CD14-positive monocyte (primary cell): ENCODE data around the gene MIGA2. TPM values are rescaled to one million over a fixed set of nuclear protein-coding genes. Genes with fewer than 3 reads are reported as not detected.

ENCODE experiments used
- DNase-seq, 3 donors: peaks; one replicate each; pipeline ENCODE4 v3.0.0-alpha.2; 2011 to 2022
- H2AFZ ChIP-seq: 2 replicates; pipeline ENCODE4 v1.6.0; 2012; ENCODE audit warnings: mild to moderate bottlenecking, low read depth, low read length, inconsistent platforms; ENCODE audit not compliant: insufficient read depth, poor library complexity, severe bottlenecking
- H3K27ac ChIP-seq, 2 donors: 1 replicate in 1 of 2; 2 replicates in 1 of 2; pipeline ENCODE4 v1.5.1; 2012 to 2013; ENCODE audit warnings: low read length in 2 of 2, control low read depth in 1 of 2, inconsistent platforms in 1 of 2, low read depth in 1 of 2, mild to moderate bottlenecking in 1 of 2
- H3K27me3 ChIP-seq, 2 donors: one replicate each; pipeline versions ENCODE4 v1.6.0 to v1.6.1; 2011 to 2013; ENCODE audit warnings: low read length in 2 of 2; ENCODE audit not compliant: control insufficient read depth in 2 of 2, insufficient read depth in 2 of 2
- H3K36me3 ChIP-seq, 2 donors: replicated peaks in 1 of 2; 1 replicate in 1 of 2; 2 replicates in 1 of 2; pipeline versions ENCODE4 v1.5.1 to v1.6.1; 2012 to 2013; ENCODE audit warnings: low read length in 2 of 2, control low read depth in 1 of 2, inconsistent platforms in 1 of 2, mild to moderate bottlenecking in 1 of 2; ENCODE audit not compliant: insufficient read depth in 2 of 2, control insufficient read depth in 1 of 2
- H3K4me1 ChIP-seq, 2 donors: 1 replicate in 1 of 2; 2 replicates in 1 of 2; pipeline versions ENCODE4 v1.5.1 to v1.6.1; 2012 to 2013; ENCODE audit warnings: low read length in 2 of 2, control low read depth in 1 of 2, inconsistent platforms in 1 of 2, mild to moderate bottlenecking in 1 of 2, moderate library complexity in 1 of 2; ENCODE audit not compliant: insufficient read depth in 2 of 2, control insufficient read depth in 1 of 2
- H3K4me2 ChIP-seq: replicated peaks from 2 replicates; pipeline ENCODE3; 2012; ENCODE audit warnings: low read length, moderate library complexity, mild to moderate bottlenecking; ENCODE audit not compliant: poor library complexity, severe bottlenecking; ENCODE audit errors: extremely low read depth
- H3K4me3 ChIP-seq, 3 experiments: fragments of 200-600 bp in 1 of 3; sonication (generic) in 1 of 3; replicated peaks in 1 of 3; 1 replicate in 2 of 3; 2 replicates in 1 of 3; pipeline ENCODE4 v1.5.1; 2011 to 2013; ENCODE audit warnings: low read length in 3 of 3, mild to moderate bottlenecking in 3 of 3, control low read depth in 2 of 3, low read depth in 2 of 3, inconsistent platforms in 1 of 3, moderate library complexity in 1 of 3
- H3K79me2 ChIP-seq: 2 replicates; pipeline ENCODE4 v1.6.0; 2012; ENCODE audit warnings: mild to moderate bottlenecking, control low read depth, inconsistent platforms, low read length, moderate library complexity; ENCODE audit not compliant: insufficient read depth
- H3K9ac ChIP-seq: 2 replicates; pipeline ENCODE4 v1.6.0; 2017; ENCODE audit warnings: low read length, mild to moderate bottlenecking; ENCODE audit not compliant: insufficient read depth, poor library complexity, severe bottlenecking
- H3K9me3 ChIP-seq, 2 donors: replicated peaks in 1 of 2; 1 replicate in 1 of 2; 2 replicates in 1 of 2; pipeline versions ENCODE4 v1.5.1 to v1.6.1; 2012 to 2013; ENCODE audit warnings: low read length in 2 of 2, control low read depth in 1 of 2; ENCODE audit not compliant: control insufficient read depth in 1 of 2, insufficient read depth in 1 of 2
- H4K20me1 ChIP-seq: 2 replicates; pipeline ENCODE4 v1.6.0; 2012; ENCODE audit warnings: mild to moderate bottlenecking, low read length, control low read depth, moderate library complexity; ENCODE audit not compliant: insufficient read depth
- H3K27ac Mint-ChIP-seq, 7 donors: one replicate each; pipeline ENCODE4 v1.8.0; 2020; ENCODE audit warnings: mild to moderate bottlenecking in 7 of 7, mixed read lengths in 7 of 7, moderate library complexity in 6 of 7, inconsistent platforms in 2 of 7
- H3K27me3 Mint-ChIP-seq, 3 donors: one replicate each; pipeline ENCODE4 v1.8.0; 2021 to 2022; ENCODE audit warnings: low read depth in 3 of 3, mild to moderate bottlenecking in 3 of 3, mixed read lengths in 3 of 3, moderate library complexity in 3 of 3, inconsistent platforms in 1 of 3
- H3K36me3 Mint-ChIP-seq, 2 donors: one replicate each; pipeline ENCODE4 v1.8.0; 2020; ENCODE audit warnings: mixed read lengths in 2 of 2, inconsistent platforms in 1 of 2, mild to moderate bottlenecking in 1 of 2
- H3K4me1 Mint-ChIP-seq: one replicate; pipeline ENCODE4 v1.8.0; 2020; ENCODE audit warnings: mild to moderate bottlenecking, mixed read lengths
- H3K4me3 Mint-ChIP-seq, 2 donors: one replicate each; pipeline ENCODE4 v1.8.0; 2020; ENCODE audit warnings: mild to moderate bottlenecking in 2 of 2, mixed read lengths in 2 of 2, moderate library complexity in 1 of 2
- H3K9me3 Mint-ChIP-seq, 7 donors: one replicate each; pipeline ENCODE4 v1.8.0; 2020 to 2022; ENCODE audit warnings: mixed read lengths in 7 of 7, mild to moderate bottlenecking in 6 of 7, moderate library complexity in 6 of 7, inconsistent platforms in 2 of 7
- WGBS: methylation state at CpG from one replicate; pipeline ENCODE4 v1.1.5; 2013; ENCODE audit warnings: missing lambda C conversion rate; ENCODE audit not compliant: insufficient coverage; 5-methylcytosine and 5-hydroxymethylcytosine counted together
- intact Hi-C, 2 donors: fragments of 100-400 bp; cut with micrococcal nuclease; formaldehyde crosslinking; loops; one replicate each; pipeline versions ENCODE4 v1.15.0 to v1.15.1; 2023
- polyA plus RNA-seq, 3 donors: library from polyadenylated mRNA; depleted of rRNA in 1 of 3; unstranded in 2 of 3; stranded (reverse) in 1 of 3; fragments of 300-500 nt in 2 of 3; fragments of >200 nt in 1 of 3; fragmentation: Illumina TruSeq in 2 of 3; gene quantifications; 1 replicate in 2 of 3; 2 replicates in 1 of 3; pipeline ENCODE4 v1.2.3, GENCODE V29; 2012 to 2021
- TF ChIP-seq, protein P1 (sequence below): fragments of 200-600 bp; IDR thresholded peaks from one replicate; pipeline ENCODE4 v1.8.0; 2022; ENCODE audit warnings: antibody characterized with exemption, mild to moderate bottlenecking

Gene MIGA2
- polyA plus RNA-seq, 3 donors: 1.9 to 45.4 (median 5.9) TPM

DNA sequence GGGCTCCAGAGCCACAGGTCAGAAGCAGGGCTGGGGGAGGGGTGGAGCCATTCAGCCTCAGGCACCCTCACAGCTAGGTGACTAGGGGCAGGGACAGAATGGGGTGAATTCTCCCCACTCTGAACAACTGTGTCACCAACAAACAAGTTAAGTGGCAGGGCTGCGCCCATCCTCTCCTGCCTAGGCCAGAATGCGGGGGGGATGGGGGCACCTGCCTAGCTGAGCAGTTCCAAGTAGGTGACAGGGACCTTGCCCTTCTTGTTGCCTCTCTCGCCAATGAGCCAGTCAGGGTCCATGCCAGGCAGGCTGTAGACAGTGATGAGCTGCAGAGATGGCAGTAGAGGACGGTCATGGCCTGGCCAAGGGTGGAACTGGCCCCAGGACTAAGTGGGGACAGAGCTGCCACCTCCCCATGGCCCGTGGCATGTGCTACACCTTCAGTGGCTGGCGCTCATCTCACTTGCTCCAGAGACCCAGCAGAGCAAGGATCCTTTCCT is 27.9 kb upstream of the MIGA2 start:
- Histone ChIP-seq H4K20me1 (no peaks in the 10 kb centered on the region), H3K4me2 (no peak overlapping the region), H3K79me2 (no peaks in the 10 kb centered on the region), H3K4me3 (no peak overlapping the region), H3K9me3 (no peaks in the 10 kb centered on the region), H3K36me3 (peaks cover 50 to 78% of the 10 kb centered on the region in 2 donors), H2AFZ (no peak overlapping the region), H3K4me1 (no peaks in the 10 kb centered on the region), H3K27me3 (no peaks in the 10 kb centered on the region), H3K9ac (no peak overlapping the region), H3K27ac (no peak overlapping the region)
- H3K27me3 Mint-ChIP-seq: peaks cover 0 to 3% (median 0%) of the 10 kb centered on the region in 3 donors
- H3K4me1 Mint-ChIP-seq: no peaks in the 10 kb centered on the region
- no peak overlapping the region for H3K4me3 Mint-ChIP-seq
- peaks cover 54 to 83% of the 10 kb centered on the region in 2 donors for H3K36me3 Mint-ChIP-seq
- intact Hi-C loops: no loop called here
- no peaks in the 10 kb centered on the region for H3K9me3 Mint-ChIP-seq
- TF ChIP-seq, protein P1, sequence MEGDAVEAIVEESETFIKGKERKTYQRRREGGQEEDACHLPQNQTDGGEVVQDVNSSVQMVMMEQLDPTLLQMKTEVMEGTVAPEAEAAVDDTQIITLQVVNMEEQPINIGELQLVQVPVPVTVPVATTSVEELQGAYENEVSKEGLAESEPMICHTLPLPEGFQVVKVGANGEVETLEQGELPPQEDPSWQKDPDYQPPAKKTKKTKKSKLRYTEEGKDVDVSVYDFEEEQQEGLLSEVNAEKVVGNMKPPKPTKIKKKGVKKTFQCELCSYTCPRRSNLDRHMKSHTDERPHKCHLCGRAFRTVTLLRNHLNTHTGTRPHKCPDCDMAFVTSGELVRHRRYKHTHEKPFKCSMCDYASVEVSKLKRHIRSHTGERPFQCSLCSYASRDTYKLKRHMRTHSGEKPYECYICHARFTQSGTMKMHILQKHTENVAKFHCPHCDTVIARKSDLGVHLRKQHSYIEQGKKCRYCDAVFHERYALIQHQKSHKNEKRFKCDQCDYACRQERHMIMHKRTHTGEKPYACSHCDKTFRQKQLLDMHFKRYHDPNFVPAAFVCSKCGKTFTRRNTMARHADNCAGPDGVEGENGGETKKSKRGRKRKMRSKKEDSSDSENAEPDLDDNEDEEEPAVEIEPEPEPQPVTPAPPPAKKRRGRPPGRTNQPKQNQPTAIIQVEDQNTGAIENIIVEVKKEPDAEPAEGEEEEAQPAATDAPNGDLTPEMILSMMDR: no peak
- 97% methylated on average over 6 of the region's 6 CpGs for WGBS
- H3K27ac Mint-ChIP-seq: no peak overlapping the region
- DNase-seq: no peak

DNA sequence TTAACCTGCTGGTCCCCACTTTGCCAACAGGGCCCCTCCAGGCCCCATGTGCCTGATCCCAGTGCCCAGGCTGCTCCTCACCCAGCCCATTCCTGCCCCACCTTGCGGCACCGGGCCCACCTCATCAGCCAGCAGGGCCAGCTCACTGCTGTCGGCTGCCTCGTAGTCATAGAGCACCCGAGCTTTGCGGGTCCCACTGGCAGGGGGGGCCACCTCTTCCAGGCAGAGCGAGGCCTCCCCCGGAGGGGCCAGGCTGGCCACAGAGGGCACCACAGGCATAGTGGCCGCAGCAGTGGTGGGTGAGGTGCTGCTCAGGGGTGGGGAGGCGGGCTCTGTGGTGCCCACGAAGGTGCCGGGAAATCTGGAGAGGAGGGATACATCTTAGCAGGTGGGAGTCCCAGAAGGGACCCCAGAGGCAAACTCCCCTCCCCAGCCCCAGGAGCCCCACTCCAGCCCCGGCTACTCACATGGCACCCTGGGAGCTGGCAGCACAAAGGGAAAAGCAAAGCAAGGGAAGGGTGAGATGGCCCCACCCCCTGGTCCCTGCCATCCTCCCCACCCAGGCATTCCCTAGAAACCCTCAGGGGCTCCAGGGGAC is 27.3 kb upstream of the MIGA2 start:
- intact Hi-C loops: no loop called here
- no peak overlapping the region for H3K9ac ChIP-seq
- H3K9me3 Mint-ChIP-seq: no peaks in the 10 kb centered on the region
- H4K20me1 ChIP-seq: no peaks in the 10 kb centered on the region
- H3K4me2 ChIP-seq: no peak overlapping the region
- no peak overlapping the region for H2AFZ ChIP-seq
- H3K36me3 ChIP-seq: peaks cover 54 to 78% of the 10 kb centered on the region in 2 donors
- 87% methylated on average over 7 of the region's 13 CpGs for WGBS
- TF ChIP-seq, protein P1: no peak
- DNase-seq: no peak
- no peak overlapping the region for H3K27ac ChIP-seq
- H3K4me1 ChIP-seq: no peaks in the 10 kb centered on the region
- peaks cover 52 to 83% of the 10 kb centered on the region in 2 donors for H3K36me3 Mint-ChIP-seq
- peaks cover 0 to 3% (median 0%) of the 10 kb centered on the region in 3 donors for H3K27me3 Mint-ChIP-seq
- H3K4me1 Mint-ChIP-seq: no peaks in the 10 kb centered on the region
- no peaks in the 10 kb centered on the region for H3K27me3 ChIP-seq
- H3K79me2 ChIP-seq: no peaks in the 10 kb centered on the region
- H3K9me3 ChIP-seq: no peaks in the 10 kb centered on the region
- H3K27ac Mint-ChIP-seq: no peak overlapping the region
- H3K4me3 ChIP-seq: no peak overlapping the region
- no peak overlapping the region for H3K4me3 Mint-ChIP-seq
